Stomach smooth muscle (tissue), 2 donors: ENCODE results near the gene UBE2E2.

Experiments used
- H3K27ac ChIP-seq: one replicate; pipeline ENCODE4 v1.7.0; 2013; ENCODE audit warnings: mild to moderate bottlenecking, low read length, inconsistent platforms
- H3K27me3 ChIP-seq, 2 donors: one replicate each; pipeline ENCODE4 v1.7.0; 2013; ENCODE audit warnings: low read length in 2 of 2; ENCODE audit not compliant: insufficient read depth in 2 of 2, control insufficient read depth in 1 of 2
- H3K36me3 ChIP-seq, 2 donors: one replicate each; pipeline ENCODE4 v1.7.0; 2013; ENCODE audit warnings: low read length in 2 of 2; ENCODE audit not compliant: control insufficient read depth in 2 of 2, insufficient read depth in 2 of 2
- H3K4me1 ChIP-seq: one replicate; pipeline ENCODE4 v1.7.0; 2013; ENCODE audit warnings: low read length; ENCODE audit not compliant: control insufficient read depth, insufficient read depth
- H3K4me3 ChIP-seq, 2 donors: one replicate each; pipeline ENCODE4 v1.7.0; 2013; ENCODE audit warnings: low read length in 2 of 2
- H3K9ac ChIP-seq, 2 donors: one replicate each; pipeline ENCODE4 v1.7.0; 2013; ENCODE audit warnings: low read length in 2 of 2, mild to moderate bottlenecking in 1 of 2
- H3K9me3 ChIP-seq, 2 donors: one replicate each; pipeline ENCODE4 v1.7.0; 2013; ENCODE audit warnings: low read length in 2 of 2; ENCODE audit not compliant: control insufficient read depth in 2 of 2
- donor health status: healthy.
- donor health status: Pancreatic carcinoma.

Gene UBE2E2

DNA sequence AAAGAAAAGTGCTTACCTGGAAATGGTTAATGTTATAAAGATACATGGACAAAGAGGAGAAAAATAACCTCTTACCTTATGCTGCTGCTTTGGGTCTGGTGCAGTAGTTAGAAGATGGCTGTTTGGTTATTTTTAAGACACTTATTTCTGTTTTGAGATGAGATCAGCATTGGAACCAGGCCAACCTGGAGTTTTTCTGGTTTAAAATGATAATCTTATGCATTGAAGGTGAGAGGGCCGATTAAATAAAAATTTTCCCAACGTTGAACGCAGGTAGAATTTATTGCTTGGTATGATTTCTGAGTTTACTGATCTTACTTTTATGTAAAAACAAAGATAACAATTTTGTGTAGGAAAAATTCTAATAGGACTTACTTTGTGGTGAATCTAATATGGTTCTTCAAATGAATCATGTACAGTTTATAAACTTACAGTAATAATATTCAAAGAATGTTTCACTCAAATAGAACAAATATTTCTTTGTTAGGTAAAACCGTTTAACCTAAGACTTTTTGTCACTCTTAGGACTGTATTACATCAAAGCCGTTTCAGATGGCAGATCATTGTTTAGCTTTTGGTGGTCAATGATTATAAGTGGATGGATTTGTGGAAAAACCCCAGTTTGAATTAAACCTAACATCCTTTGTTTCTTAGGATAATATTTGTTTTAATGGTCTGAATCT, 14.9 kb downstream of the UBE2E2 start:
- Histone ChIP-seq H3K9ac (no peak overlapping the region), H3K27me3 (no peaks in the 10 kb centered on the region), H3K4me1 (peaks cover 5% of the 10 kb centered on the region), H3K27ac (no peak overlapping the region), H3K36me3 (no peaks in the 10 kb centered on the region), H3K9me3 (no peaks in the 10 kb centered on the region), H3K4me3 (no peak overlapping the region)

DNA sequence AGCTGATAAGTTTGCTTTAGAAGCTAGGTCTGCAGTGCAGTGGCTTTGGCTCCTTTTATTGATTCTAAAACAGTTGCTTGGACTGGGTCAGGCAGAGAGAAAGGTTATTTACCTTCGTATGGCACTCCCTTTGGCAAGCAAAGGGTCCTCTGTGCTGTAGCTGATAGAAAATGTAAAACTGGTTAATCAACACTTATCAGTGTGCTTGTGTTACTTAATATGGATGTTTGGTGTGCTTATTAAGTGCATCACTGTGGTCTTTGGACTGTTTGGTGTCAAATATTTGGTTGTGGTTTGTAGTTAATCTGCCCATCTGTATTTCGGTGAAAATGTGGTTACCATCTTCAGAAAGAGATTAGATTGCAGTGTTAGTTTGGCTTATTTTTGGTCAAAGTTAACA, 16.0 kb downstream of the UBE2E2 start:
- H3K4me1 ChIP-seq, result peaks cover 5% of the 10 kb centered on the region
- no peaks in the 10 kb centered on the region for H3K27me3 ChIP-seq
- no peak overlapping the region for H3K27ac ChIP-seq
- H3K9ac ChIP-seq, result no peak overlapping the region
- no peaks in the 10 kb centered on the region for H3K36me3 ChIP-seq
- no peaks in the 10 kb centered on the region for H3K9me3 ChIP-seq
- H3K4me3 ChIP-seq, result no peak overlapping the region

GRCh38 chr3:23219552-23219951, 16.4 kb downstream of the UBE2E2 start:
- no peak overlapping the region for H3K9ac ChIP-seq
- H3K4me1 ChIP-seq, result peaks cover 5% of the 10 kb centered on the region
- no peaks in the 10 kb centered on the region for H3K9me3 ChIP-seq
- no peaks in the 10 kb centered on the region for H3K36me3 ChIP-seq
- no peaks in the 10 kb centered on the region for H3K27me3 ChIP-seq
- H3K4me3 ChIP-seq, result no peak overlapping the region
- H3K27ac ChIP-seq, result no peak overlapping the region

DNA sequence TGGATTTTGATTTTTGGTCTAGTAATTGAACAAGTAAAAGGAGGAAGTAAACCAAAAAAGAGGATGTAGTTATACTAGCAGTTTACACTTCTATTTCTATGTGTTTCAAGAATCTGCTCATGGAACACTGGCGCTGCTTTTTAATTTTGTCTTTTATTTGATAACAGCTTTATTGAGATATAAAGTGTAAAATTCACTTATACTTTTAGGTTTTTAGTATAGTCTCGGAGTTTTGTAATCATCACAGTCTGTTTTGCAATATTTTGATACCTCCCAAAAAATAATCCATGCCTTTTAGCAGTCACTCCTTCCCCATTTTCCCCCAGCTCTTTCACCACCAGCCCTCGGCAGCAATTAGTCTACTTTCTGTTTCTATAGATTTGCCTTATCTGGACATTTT, 18.0 kb downstream of the UBE2E2 start:
- H3K4me3 ChIP-seq, result no peak overlapping the region
- H3K36me3 ChIP-seq, result no peaks in the 10 kb centered on the region
- H3K27ac ChIP-seq, result no peak overlapping the region
- H3K9ac ChIP-seq, result no peak overlapping the region
- H3K9me3 ChIP-seq, result no peaks in the 10 kb centered on the region
- no peaks in the 10 kb centered on the region for H3K27me3 ChIP-seq
- H3K4me1 ChIP-seq, result peaks cover 5% of the 10 kb centered on the region

DNA sequence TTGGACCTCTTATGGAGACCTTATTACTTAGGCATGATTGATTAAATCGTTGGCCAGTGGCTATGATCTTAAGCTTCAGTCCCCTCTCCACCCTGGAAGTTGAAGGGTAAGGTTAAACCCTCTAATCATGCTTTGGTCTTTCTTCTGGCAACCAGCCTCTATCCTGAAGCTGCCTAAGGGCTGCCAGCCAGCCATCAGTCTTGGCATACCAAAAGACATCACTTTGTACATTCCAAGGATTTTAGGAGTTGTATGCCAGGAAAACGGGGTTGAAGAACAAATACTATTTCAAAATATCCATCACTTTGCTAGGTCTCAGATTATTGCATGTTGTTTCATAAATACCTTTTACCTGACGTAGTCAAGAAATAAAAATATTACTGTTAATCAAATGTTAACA, 28.9 kb downstream of the UBE2E2 start:
- H3K4me3 ChIP-seq, result no peak overlapping the region
- no peak overlapping the region for H3K9ac ChIP-seq
- H3K4me1 ChIP-seq, result peaks cover 2% of the 10 kb centered on the region
- no peaks in the 10 kb centered on the region for H3K27me3 ChIP-seq
- H3K9me3 ChIP-seq, result no peaks in the 10 kb centered on the region
- no peaks in the 10 kb centered on the region for H3K36me3 ChIP-seq
- no peak overlapping the region for H3K27ac ChIP-seq

DNA sequence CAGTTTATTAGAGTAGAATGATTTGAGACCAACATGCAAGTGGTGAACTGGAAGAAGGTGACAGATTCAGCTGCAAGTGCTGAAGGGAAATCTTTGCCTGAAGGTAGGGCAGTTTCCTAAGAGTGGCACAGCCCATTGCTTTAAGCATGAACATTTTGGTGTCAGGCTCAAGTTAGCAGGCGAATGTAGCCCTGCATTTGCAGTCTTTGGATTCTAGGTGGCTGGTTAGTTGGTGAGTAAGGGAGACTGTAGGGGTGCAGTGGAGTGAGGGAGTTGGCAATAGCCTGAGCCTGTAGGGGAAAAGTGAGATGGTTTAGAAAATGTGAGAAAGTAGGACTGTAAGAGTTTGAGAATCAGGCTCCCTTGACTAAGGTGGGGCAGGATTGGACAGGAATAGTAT, 29.7 kb downstream of the UBE2E2 start:
- no peak overlapping the region for H3K9ac ChIP-seq
- no peaks in the 10 kb centered on the region for H3K36me3 ChIP-seq
- no peak overlapping the region for H3K4me3 ChIP-seq
- H3K9me3 ChIP-seq, result no peaks in the 10 kb centered on the region
- peaks cover 2% of the 10 kb centered on the region for H3K4me1 ChIP-seq
- H3K27ac ChIP-seq, result no peak overlapping the region
- no peaks in the 10 kb centered on the region for H3K27me3 ChIP-seq

DNA sequence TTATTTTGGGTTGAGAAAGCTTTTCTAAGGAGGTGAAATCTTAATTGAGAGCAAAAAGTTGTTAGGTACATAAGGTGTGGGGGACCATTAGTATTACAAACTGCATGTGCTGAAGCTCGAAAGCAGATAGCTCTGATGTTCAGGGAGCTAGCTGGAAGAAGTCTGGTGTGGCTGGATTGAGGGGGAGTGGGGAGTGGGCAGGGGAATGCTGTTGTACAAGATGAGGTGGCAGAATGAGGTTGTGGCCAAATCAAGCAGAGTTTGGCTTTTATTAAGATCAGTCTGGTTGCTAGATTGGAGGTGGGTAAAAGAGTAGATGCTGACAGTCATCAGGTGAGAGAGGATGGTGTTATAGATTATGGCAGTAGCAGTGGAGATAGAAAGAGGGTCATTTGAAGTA, 32.1 kb downstream of the UBE2E2 start:
- H3K4me1 ChIP-seq, result peaks cover 2% of the 10 kb centered on the region
- H3K36me3 ChIP-seq, result no peaks in the 10 kb centered on the region
- no peak overlapping the region for H3K4me3 ChIP-seq
- no peaks in the 10 kb centered on the region for H3K27me3 ChIP-seq
- no peak overlapping the region for H3K27ac ChIP-seq
- no peak overlapping the region for H3K9ac ChIP-seq
- H3K9me3 ChIP-seq, result no peaks in the 10 kb centered on the region

DNA sequence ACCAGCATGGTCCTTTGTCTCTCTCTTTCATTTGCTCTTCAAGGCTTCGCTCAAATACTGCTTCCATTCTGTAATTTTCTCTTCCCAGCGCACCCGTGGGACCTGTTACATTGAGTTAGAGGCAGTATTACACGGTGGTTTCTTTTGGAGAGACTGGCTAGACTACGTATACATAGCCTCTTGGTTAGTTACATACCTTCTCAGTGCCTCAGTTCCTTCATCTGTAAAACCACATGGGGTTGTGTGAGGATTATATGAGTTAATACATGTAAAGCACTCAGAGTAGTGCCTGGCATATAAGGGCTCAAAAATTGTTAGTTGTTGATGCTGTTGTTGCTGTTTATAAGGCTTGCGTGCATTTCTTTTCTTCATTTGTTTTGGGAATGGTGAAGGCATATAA, 33.8 kb downstream of the UBE2E2 start:
- H3K27me3 ChIP-seq, result no peaks in the 10 kb centered on the region
- H3K4me1 ChIP-seq, result peaks cover 2% of the 10 kb centered on the region
- no peak overlapping the region for H3K27ac ChIP-seq
- H3K4me3 ChIP-seq, result no peak overlapping the region
- no peak overlapping the region for H3K9ac ChIP-seq
- no peaks in the 10 kb centered on the region for H3K9me3 ChIP-seq
- no peaks in the 10 kb centered on the region for H3K36me3 ChIP-seq

DNA sequence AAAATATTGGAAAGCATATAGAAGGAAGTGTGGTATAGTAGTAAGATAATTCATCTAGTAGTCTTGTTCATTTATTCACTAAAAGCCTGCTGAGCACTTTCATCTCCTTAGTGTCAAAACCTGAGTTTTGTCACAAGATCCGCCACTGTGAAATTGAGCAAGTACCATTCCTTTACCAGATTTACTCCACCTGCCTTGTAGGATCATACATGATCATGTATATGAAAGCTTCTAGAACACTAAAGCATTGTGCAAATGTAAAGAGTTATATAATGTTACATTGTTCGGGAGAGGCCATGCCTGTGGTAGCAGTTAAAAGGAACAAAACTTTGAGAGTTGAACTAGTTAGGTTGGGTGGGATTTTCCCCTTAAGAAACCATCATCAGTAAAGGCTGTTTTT, 35.0 kb downstream of the UBE2E2 start:
- no peaks in the 10 kb centered on the region for H3K9me3 ChIP-seq
- no peak overlapping the region for H3K4me3 ChIP-seq
- H3K9ac ChIP-seq, result no peak overlapping the region
- no peak overlapping the region for H3K27ac ChIP-seq
- H3K27me3 ChIP-seq, result no peaks in the 10 kb centered on the region
- peaks cover 1% of the 10 kb centered on the region for H3K4me1 ChIP-seq
- no peaks in the 10 kb centered on the region for H3K36me3 ChIP-seq

DNA sequence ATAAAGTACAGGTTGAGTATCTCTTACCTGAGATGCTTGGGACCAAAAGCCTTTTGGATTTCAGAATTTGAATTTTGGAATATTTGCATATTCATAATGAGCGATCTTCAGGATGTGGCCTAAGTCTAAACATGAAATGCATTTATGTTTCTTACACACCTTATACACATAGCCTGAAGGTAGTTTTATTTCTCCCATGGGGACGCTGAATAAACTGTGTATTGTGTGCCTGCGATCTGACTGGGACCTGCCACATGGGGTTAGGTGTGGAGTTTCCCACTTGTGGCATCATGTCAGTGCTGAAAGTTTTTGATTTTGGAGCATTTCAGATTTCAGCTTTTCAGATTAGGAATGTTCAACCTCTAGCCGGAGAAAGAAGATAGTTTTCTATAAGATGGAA, 35.5 kb downstream of the UBE2E2 start:
- H3K4me1 ChIP-seq, result no peaks in the 10 kb centered on the region
- no peak overlapping the region for H3K9ac ChIP-seq
- no peak overlapping the region for H3K4me3 ChIP-seq
- no peaks in the 10 kb centered on the region for H3K27me3 ChIP-seq
- H3K27ac ChIP-seq, result no peak overlapping the region
- no peaks in the 10 kb centered on the region for H3K9me3 ChIP-seq
- no peaks in the 10 kb centered on the region for H3K36me3 ChIP-seq

DNA sequence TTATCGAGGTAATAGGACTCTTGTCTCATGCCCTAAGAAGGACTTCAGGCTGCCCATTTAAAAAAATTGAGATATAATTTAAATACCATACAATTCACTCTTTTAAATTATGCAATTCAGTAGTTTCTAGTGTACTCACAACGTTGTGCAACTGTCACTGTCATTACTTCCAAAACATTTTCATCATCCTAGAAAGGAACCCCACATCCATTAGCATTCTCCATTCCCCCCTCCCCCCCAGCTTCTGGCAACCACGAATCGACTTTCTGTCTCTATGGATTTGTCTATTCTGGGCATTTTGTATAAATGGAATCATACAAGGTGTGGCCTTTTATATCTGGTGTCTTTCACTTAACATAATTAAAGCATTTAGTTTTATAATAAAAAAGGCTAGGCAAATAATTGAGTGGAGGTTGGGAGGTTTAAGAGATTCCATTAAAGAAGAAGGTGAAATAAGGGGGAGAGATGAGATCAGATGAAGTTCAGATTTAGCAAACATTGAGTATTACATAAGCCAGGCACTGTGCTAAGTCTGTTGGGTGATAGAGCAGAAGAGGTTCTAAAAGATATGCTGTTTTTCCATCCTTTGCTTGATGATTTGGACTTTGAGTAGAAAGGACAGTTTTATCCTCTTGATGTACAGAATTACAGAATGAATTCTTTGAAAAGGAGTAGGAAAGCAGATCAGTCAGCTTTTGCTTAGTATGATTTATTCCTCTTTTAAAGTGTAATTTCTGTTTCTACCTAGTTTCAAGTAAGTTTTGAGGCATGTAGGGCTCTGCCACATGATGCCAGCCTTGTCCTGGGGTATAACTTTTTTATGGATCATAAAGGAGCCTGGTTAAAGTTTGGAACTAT, 36.3 kb downstream of the UBE2E2 start:
- Histone ChIP-seq H3K9ac (no peak overlapping the region), H3K9me3 (no peaks in the 10 kb centered on the region), H3K36me3 (no peaks in the 10 kb centered on the region), H3K4me1 (no peaks in the 10 kb centered on the region), H3K4me3 (no peak overlapping the region), H3K27me3 (no peaks in the 10 kb centered on the region), H3K27ac (no peak overlapping the region)
